Right renal pelvis (tissue), 4 donors: ENCODE measurements around the gene PRPS1L1. TPM values are rescaled to one million over a fixed set of nuclear protein-coding genes. Genes with fewer than 3 reads are reported as not detected.
A peak's percentile ranks its signal among the peaks of the same experiment; 100 is the strongest.

Source experiments
- DNase-seq, 4 donors: peaks; one replicate each; pipeline ENCODE4 v3.0.0-alpha.2; 2013; ENCODE audit warnings: low read depth in 4 of 4, low spot score in 3 of 4, missing footprints in 1 of 4
- polyA plus RNA-seq, 4 donors: library from polyadenylated mRNA; unstranded; fragments of 120-200 nt; gene quantifications; one replicate each; pipeline ENCODE4 v1.2.1, GENCODE V29; 2013; ENCODE audit not compliant: insufficient read length in 4 of 4

PRPS1L1 gene
- under 1 TPM in 1 of 4 donors, not detected in 3; 0.06 TPM for polyA plus RNA-seq

- no peak for DNase-seq
Observed at GRCh38 chr7:18027628-18028027, at the start of gene PRPS1L1. Gene PRPS1L1, minus strand, starts transcription at chr7:18027846.

- no peak for DNase-seq
Observed at GRCh38 chr7:18076461-18076860, 48.8 kb upstream of the PRPS1L1 start.

GRCh38 chr7:18068745-18069144 is 41.1 kb upstream of the PRPS1L1 start:
- DNase-seq, result no peak

GRCh38 chr7:18064242-18064838 is 36.7 kb upstream of the PRPS1L1 start:
- DNase-seq, result no peak

- no peak for DNase-seq
Observed at GRCh38 chr7:18063149-18063901, 35.7 kb upstream of the PRPS1L1 start.

GRCh38 chr7:18059171-18059570 is 31.5 kb upstream of the PRPS1L1 start:
- no peak for DNase-seq

GRCh38 chr7:18053941-18054340 is 26.3 kb upstream of the PRPS1L1 start:
- no peak for DNase-seq

GRCh38 chr7:18053177-18053928 is 25.7 kb upstream of the PRPS1L1 start:
- DNase-seq, result no peak

- no peak for DNase-seq
Observed at GRCh38 chr7:18049262-18049661, 21.6 kb upstream of the PRPS1L1 start.

GRCh38 chr7:18046601-18047000 is 19.0 kb upstream of the PRPS1L1 start:
- peak in 1 of 4 donors; percentile 22 for DNase-seq

- DNase-seq, result no peak
Observed at GRCh38 chr7:18045171-18045570, 17.5 kb upstream of the PRPS1L1 start.

GRCh38 chr7:18041191-18041590 is 13.5 kb upstream of the PRPS1L1 start:
- DNase-seq, result peak in 1 of 4 donors; percentile 28

GRCh38 chr7:18040196-18040595 is 12.6 kb upstream of the PRPS1L1 start:
- no peak for DNase-seq

- no peak for DNase-seq
Observed at GRCh38 chr7:18038382-18038781, 10.7 kb upstream of the PRPS1L1 start.

GRCh38 chr7:18037609-18038008 is 10.0 kb upstream of the PRPS1L1 start:
- no peak for DNase-seq

- no peak for DNase-seq
Observed at GRCh38 chr7:18036783-18037182, 9.1 kb upstream of the PRPS1L1 start.

GRCh38 chr7:18030758-18031157 is 3.1 kb upstream of the PRPS1L1 start:
- DNase-seq, result no peak

- no peak for DNase-seq
Observed at GRCh38 chr7:18020138-18020715, 7.4 kb downstream of the PRPS1L1 start.

GRCh38 chr7:18019555-18019954 is 8.1 kb downstream of the PRPS1L1 start:
- DNase-seq, result no peak

GRCh38 chr7:18018296-18019215 is 9.1 kb downstream of the PRPS1L1 start:
- DNase-seq, result no peak
